HG03095 (cell line): ENCODE results near the gene ADCY4.
A peak's percentile ranks its signal among the peaks of the same experiment; 100 is the strongest.

Source experiments
- ATAC-seq: cut with Tn5 transposase; IDR thresholded peaks from one replicate; pipeline ENCODE4 v1.9.1; 2021; ENCODE audit warnings: moderate library complexity; ENCODE audit not compliant: unreplicated experiment

Gene ADCY4

DNA sequence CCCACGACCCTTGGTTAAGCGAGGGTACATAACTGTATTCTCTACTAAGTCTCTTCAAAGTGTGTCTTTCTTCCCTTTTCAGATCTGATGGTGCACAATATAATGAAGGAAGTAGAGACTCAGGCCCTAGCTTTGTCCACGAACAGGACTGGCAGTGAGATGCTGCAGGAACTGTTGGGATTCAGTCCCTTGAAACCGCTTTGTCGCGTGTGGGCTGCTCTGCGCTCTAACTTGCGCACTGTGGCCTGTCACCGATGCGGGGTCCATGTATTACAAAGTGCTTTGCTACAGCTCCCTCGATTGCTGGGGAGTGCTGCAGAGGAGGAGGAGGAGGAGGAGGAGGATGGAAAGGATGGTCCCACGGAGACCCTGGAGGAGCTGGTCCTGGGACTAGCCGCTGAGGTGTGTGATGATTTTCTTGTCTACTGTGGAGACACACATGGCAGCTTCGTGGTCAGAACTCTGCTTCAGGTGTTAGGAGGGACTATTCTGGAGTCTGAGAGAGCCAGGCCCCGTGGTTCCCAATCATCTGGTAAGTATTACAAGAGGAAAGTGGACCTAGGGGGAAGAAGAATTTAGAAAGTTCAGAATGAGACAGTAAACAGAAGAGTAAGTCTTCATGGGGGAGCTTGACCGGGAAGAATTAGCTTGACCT is 34.4 kb downstream of the ADCY4 start:
- ATAC-seq: no peak

DNA sequence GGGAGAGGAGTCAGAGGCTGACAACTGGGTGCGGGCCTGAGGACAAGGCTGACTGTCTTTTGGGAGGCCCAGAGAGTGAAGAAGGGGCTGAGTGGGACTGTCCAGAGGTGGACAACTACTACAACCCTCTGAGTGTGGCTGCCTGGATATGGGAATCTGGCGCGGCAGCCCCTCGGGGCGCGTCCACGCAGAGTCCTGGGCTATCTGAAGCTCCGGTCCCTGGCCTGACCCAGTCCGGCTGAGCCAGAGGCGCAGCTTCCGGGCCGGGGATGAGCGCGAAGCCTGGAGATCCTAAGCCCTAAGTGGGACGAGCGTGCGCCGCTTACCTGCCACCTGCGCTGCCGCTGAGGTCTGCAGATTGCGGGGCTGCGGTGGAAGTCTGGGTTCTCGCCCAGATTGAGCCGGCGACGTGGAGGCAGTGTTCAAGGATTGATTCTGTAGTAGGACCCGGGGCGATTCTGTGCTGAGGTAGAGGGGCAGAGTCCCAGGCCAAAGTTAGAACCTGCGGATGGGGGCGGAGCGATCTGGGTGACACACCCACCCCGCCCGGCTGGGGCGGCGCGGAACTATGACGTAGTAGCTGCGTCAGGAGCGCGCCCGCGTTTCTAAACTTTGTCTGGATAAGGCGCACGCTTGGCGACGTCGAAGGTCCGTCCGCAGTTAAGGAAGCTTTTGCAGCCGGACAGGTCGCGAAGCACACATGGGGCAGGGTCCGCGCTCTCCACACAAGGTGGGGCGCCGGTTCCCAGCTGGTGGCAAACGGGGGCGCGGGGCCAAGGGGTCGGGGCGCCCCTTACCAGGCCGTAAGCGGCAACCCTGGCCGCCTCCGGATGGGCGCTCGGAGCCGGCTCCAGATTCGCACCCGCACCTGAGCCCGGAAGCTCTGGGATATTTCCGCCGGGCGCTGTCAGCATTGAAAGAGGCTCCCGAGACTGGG is 35.3 kb downstream of the ADCY4 start, which contains the start of the genes DHRS1 and NOP9:
Gene DHRS1, minus strand, starts transcription at position 526 of the 937 bp plus-strand sequence. CDS start 674 bp downstream, outside the sequence.
Gene NOP9, plus strand, starts transcription at position 596 of the 937 bp plus-strand sequence. Its CDS starts 105 bp downstream, at position 701.
- ATAC-seq: peak; percentile 59

DNA sequence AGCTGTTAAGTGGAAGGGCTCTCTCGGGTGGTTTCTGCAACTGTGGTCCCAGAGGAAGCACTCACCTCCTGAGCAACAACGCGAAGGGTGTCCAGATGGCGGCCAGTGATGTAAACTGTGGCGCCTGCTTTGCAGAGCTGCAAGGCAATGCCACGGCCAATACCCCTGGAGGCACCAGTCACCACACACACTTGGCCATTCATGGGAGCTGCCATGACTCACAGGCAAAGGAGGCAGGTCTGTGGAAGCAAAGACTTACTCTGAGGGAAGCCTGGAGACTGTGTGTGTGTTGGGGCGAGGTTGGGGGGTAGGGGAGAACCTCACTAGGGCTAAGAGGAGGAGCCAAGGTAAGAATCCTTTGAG is 36.0 kb downstream of the ADCY4 start:
- ATAC-seq: no peak

DNA sequence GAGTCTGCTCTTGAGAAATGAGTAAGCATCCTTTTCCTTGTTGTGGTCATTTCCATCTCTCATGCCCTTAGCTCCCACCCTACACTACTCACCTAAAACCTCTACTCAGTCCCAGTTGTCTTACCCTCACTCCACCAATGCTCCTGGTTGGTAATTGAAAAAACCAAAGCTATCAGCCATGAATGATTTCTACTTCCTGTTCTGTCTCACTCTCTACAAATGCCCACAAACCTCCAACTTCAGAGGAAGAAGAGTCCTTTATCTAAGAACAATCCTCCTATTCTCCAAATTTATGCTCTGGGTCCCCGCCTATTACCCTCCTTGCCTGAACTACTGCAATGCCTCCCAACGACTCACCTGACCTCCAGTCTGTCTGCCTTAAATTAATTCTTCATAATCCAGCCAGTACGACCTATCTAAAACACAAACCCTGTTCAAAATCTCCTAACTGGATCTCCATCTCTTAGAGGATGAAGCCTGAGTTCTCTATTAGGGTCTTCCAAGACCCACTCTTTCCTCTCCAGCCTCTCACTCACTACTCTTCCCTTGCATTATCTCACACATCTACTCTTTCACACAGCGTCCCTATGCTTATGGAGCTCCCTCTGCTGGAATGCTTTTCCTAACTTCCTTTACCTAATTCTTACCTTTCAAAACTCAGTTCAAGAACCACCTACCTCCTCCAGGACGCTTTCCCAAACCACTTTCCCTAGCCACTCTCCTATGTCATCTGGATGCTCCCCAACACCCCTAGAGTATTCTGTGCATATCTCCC is 37.5 kb downstream of the ADCY4 start:
- no peak for ATAC-seq

DNA sequence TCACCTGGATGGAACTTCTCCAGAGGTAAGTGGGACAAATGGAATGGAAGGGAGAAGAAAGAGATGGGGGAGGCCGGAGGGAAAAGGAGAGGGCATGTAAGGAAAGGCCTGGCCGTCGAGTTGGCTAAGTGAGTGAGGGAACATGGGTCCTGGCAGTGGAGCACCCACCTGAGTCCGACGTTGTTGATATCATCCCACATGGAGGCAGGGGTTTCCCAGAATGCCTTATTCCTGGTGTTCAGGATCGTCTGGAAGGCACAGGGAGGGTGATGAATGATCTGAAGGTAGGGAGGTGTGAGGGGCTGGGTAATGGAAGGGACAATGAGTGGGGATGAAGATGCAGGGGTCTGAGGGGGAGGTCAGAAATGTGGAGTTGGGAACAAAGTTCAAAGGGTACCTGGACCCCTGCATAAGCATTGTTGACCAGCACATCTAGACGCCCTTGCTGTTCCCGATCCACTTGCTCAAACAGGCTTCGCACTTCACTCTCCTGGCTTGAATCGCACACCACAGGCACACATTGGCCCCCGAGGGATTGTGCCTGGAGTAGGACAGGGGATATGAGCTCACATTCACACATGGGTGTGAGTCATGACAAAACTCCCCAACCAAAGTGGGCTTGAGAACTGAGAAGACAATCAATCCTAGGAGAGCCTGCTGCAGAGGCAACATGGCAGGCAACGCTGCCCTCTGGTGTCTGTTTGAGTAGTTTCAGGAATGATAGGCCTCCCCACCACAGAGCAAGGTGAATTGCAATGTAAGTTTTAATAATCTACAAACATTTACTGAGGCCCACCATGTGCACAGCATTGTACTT is 38.3 kb downstream of the ADCY4 start:
- peak; percentile 47 for ATAC-seq

DNA sequence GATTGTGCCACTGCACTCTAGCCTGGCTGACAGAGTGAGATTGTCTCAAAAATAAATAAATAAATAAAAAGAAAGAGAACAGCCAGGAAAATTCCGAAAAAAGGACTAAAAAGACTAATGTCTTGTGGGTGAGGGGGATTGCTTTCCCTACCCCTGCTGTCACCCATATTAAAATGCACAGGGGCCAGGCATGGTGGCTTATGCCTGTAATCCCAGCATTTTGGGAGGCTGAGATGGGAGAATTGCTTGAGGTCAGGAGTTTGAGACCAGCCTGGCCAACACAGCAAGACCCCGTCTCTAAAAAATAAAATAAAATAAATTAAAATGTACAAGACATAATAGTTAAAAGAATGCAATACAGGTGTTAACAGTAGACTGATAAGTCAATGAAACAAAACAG is 41.3 kb downstream of the ADCY4 start:
- ATAC-seq: no peak

DNA sequence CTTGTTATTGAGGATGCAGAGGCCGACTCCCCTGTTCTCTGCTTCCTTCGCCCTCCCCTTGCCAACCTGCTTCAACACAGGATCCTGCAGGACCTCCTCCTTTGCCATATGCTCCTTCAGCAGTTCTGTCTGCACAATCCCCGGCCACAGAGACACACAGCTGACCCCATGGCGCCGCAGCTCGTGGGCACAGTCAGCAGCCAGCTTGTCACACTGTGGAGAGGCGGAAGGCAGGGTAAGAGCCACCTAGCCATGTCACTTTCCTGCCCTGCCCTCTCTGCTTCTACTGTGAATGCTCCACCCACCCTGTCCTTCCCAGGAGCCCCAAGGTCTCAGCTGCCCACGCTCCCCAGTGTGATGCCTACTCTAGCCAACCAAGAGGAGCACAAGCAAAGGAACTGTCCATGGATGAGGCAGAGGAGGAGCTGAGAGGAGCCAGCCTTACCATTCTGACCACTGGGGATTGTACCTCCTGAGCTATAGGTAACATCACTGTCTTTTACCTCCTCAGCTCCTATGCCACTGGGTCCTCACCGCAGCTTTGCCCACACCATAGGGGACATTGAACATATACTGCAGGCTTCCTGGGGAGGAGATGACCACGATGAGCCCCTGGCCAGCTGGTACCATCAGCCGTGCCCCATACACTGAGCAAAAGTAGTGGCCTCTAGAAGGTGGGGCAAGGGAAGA is 42.6 kb downstream of the ADCY4 start:
- ATAC-seq: no peak

DNA sequence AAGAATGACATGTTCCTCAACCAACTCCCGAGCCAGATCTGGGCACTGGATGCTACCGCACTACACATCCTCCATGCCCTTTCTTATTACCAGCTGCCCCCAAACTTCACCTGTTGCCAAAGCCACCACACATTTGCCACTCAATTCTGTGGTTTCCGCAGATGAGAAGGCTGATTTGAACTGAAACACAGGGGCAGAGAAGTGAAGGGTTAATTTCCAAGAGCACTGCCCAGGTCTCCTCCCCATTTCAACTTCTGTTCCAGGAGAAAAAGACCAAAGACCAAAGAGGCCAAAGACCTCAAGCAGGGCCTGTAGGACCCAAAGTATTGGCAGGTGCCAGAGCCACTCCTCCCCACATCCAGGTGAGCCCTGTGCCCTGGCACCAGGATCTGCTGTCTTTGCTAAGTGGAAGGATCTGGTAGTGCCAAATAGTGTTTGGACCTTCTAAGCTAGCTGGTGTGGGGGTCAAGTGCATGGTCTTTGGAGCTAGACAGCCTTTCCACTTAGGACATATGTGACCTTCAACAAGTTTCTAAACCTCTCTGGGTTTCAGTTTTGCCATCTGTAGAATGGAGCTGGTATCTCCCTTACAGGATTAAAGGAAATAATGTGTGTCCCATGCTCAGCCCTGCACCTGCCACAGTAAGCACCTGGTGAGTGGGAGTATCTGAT is 43.3 kb downstream of the ADCY4 start:
- no peak for ATAC-seq

DNA sequence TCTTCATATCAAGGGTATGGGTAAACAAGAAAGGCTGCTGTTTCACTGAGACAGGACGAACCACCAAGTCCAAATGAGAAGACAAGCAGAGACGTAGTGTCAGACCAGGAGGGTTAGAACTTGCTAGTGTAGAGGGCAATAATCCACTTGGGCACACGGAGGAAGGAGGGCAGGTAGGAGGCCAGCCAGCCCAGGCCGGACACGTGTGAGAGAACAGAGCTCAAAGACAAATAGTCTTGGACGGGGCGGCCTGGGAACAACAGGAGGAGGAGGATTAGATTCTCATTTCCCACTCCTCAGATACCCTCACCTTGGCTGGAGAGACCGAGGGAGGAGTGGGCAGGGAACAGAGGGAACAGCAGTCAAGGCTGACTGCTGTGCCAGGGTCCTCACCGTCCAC is 44.1 kb downstream of the ADCY4 start:
- no peak for ATAC-seq

DNA sequence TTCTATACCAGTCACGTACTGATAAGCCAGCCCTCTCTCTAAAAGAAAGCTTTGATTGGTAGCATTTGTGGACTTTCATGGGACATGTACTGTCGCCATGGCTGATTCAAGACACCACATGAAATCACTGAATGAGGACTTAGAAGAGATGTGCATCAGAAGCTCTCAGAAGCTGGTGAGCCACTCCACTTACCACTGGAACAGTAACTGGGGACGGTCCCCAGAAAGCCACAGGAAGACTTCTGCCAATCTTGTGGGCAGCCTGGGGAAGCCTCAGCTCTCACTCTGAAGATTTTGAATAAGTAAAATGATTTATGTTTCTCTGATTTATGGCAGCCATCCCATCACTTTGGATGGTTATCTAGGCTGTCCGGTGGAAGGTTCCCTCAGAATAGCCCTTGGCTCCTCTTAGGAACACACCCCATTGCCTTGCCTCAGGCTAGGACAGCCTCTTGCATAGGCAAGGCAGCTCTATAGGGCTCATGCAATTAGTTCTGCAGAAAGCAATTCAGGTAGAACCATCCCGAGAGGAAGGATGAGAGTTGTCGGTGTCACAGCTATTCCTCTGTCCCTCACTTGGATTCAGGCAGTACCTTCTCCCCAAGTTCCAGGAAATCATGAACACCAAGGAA is 45.1 kb downstream of the ADCY4 start:
- no peak for ATAC-seq

DNA sequence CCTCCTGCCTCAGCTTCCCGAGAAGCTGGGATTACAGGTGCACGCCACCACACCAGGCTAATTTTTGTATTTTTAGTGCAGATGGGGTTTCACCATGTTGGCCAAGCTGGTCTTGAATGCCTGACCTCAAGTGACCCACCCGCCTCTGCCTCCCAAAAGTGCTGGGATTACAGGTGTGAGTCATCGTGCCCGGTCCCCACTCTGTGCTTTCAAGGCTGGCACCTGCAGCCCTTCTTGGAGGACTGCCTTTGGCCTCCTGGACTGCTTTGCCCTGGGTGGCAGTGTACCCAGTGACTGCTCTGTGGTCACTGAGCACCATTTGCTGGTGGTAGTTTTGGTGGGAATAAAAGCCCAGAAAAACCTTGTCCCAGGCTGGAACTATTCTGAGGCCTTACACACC is 47.9 kb downstream of the ADCY4 start:
- ATAC-seq: no peak

DNA sequence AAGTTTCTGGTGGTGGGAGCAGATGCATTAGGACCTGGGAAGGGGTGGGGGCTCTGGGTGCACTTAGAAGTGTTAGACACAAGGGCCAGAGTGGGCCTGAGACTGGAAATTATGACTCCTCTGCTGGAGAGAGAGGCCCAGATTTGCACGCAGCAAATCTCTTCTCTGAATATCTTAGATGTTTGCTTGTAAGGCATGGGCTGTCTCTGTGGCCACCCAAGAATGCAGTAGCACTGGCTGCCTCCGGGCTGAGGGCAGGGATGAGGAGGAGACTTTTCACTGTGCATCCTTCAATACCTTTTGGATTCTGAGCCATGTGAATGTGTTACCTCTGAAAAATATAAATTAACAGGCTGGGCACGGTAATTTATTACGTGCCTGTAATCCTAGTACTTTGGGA is 49.5 kb downstream of the ADCY4 start:
- ATAC-seq: no peak

DNA sequence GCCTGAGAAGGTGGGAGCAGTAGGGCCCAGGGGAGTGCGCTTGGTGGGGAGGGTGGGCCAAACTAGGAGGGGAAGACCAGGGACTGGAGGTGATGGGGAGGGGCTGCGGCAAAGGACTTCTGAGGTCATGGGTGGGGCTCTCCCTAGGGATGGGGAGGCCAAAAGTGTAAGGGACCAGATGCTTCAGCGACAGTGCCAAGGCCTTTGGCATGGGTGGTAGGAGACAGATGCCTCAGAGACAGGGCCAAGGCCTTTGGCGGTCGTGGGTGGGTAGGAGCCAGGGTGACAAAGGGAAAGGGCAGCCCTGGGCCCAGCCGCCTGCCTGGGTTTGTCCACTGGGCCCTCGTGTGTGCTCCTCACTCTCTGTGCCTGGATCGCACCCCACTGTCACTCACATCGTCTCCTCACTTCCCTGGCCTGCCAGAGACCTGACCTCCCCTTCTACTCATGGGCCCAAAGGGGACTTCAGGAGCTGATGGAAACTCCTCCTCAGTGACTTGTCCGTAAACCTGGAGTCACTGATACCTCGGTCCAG is 50.3 kb downstream of the ADCY4 start:
- ATAC-seq: no peak

DNA sequence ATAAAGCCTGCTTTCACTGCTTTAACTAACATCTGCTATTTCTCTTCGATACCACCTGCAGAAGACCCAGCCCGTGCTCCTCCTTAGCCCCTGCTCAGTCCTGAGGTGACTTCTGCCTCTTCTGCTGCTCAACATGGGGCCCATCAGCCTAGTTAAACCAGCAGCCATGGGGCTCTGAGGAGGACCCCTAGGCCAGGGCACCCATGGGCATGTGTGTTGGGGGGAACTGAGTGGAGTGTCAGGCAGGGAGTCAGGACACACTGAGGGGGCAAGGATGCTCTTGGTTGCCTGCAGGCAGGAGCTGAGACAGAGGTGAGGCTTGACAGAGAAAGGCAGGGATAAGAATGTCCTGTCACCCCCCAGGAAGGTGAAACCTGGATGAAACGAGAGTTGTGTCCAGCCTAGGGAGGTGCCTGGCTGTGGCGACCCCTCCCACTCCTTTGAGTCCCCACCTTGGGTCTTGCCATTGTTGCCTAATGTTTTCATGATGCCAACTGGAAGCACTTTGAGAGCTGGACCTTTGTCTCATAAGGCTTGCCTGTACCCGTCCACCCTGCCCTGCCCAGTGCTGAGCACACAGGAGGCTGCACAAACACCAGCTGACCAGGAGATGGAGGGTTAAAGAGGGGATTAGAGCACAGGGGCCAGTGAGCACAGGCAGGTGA is 50.9 kb downstream of the ADCY4 start:
- no peak for ATAC-seq

DNA sequence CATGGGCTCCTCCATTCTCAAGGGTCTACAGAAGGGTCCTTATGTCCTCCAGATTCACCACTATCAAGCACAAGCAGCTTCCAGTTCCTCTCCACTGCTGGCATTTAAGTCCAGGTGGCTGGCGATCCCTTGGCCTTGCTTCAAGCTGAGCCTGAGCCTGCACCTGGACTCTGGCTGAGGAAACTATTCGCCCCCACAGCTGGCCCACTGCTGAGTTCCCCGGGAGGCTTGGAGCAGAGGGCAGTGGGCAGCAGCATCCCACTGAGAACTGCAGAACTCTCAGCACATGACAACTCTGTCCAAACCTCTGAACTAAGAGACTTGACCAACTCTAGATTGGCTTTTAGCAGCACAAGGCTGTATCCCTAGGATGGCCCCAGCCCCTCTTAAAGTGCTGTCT is 52.1 kb downstream of the ADCY4 start:
- no peak for ATAC-seq

DNA sequence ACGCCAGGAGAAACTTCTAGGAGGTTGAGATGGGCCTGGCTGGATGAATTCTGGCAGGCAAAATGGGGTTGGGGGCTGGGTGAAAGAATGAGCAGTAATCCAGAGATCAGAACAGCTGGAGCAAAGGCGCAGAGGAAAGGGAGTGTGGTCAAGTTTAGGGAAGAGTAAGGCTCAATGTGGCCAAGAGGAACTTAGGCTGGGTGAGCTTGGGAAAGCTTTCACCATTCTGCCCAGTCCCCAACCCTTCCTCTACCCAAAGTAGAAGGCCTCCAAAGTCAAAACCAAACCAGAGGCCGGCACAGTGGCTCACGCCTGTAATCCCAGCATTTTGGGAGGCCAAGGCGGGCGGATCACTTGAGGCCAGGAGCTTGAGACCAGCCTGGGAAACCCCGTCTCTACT is 53.2 kb downstream of the ADCY4 start:
- no peak for ATAC-seq

DNA sequence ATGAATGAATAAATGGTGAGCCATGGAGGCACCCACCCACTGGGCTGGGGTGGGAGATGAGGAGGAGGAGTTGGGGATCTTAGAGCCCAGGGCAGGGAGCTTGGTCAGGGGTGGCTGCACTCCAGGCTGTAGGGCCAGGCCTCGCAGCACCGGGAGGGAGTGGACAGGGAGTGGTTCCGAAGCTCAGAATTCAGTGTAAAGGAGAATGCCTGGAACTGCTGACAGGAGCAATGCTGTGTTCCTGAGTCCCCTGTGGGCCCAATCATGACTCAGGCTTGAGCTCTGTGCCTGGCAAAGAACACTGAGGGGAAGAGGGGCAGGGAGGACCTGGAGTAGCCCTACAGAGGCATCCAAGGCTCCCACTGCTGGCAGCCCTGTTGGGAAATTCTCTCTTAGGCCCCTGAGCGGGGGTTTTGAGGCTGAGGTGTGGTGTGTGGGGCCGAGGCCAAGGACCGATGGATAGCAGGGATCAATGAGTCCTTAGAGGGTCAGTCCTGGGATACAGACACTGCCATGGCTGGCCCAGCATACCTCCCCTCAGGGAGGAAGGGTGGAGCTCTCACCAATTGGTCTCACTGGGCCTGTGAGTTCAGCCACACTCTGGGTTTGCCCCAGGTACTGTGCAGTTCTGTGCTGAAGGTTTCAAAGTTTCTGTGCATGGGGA is 53.9 kb downstream of the ADCY4 start:
- no peak for ATAC-seq
